GM19099 (cell line): ENCODE data around the gene CEP68.

Experiments used
- POLR2A ChIP-seq: IDR thresholded peaks from 3 replicates; pipeline ENCODE4 v1.6.1; 2011; ENCODE audit warnings: low read depth; ENCODE audit not compliant: insufficient read length; ENCODE audit errors: extremely low read depth

The CEP68 gene

GRCh38 chr2:65045651-65046050, 10.6 kb upstream of the CEP68 start:
- TF ChIP-seq POLR2A = no peak

- TF ChIP-seq POLR2A = no peak
Measured at GRCh38 chr2:65046633-65047407, 9.4 kb upstream of the CEP68 start.

DNA sequence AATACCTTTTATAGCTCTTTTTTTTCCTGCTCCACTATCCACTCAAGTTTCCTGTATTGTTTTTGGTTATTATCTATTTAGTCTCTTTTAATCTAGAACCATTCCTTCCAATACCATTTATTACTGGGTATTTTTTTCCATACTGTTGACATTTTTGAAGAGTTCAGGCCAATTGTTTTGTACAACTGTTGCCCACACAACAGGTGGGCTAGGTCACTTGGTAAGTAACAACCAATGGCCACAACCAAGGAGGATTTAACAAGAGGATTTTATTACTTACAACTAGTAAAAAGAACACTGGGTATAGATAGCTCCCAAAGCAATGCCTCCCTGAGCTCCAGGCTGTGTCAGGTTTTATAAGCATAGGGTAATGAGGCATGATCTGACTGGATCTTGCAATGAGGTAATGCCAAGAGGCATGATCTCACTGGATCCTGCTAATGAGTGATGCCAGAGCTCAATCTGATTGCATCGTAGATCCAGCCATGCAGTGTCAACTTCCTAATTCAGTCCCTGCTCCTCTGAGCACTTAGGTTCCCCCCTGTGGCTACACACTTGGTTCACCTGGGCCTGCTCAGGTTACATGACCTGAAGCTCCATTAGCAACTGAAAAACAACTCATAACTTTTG, 7.1 kb upstream of the CEP68 start:
- no peak for TF ChIP-seq POLR2A

DNA sequence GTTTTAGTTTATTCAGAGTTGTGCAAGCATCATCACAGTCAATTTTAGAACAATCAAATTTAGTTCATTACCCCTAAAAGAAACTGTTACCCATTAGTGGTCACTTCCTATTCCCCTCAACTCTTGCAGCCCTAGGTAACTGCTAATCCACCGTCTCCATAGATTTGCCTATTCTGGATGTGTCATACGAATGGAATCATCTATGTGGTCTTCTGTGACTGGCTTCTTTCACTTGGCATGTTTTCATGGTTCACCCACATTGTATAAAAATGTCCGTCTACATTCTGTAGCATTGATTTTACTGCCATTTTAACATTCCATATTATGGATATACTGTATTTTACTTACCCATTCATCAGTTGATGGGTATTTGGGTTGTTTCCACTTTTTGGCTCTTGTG, 5.3 kb upstream of the CEP68 start:
- no peak for TF ChIP-seq POLR2A

GRCh38 chr2:65053199-65053598, 3.0 kb upstream of the CEP68 start:
- peak; percentile 17 for TF ChIP-seq POLR2A

DNA sequence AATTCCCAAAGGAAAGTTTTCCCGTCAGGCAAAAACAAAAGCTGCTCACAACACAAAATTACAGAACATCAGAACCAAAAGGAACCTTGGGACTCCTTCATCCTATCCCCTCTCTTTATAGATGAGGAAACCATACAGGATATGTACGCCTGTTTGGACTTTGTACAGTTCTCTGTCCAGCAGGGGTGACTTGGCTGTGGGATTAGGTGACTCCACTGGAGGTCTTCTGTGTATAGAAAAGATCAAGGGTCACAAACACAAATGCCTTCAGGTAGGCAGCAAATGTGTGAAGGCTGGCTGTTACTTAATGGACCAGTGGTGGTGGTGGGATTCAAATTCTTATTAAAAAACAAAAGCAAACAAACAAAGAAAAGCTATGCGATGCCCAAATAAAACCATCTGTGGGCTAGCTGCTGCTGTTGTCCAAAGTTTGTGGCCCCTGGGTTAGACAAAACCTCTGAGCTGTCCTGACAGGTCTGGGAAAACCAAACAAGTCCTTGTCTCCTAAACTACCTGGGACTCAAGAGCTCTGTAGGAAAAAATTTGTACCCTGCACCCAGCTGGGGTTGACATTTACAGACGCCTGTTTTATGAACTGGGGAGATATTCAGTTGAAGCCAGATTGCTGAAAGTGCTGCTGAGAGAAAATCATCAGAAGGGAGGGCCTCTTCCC, 1.3 kb upstream of the CEP68 start:
- no peak for TF ChIP-seq POLR2A

DNA sequence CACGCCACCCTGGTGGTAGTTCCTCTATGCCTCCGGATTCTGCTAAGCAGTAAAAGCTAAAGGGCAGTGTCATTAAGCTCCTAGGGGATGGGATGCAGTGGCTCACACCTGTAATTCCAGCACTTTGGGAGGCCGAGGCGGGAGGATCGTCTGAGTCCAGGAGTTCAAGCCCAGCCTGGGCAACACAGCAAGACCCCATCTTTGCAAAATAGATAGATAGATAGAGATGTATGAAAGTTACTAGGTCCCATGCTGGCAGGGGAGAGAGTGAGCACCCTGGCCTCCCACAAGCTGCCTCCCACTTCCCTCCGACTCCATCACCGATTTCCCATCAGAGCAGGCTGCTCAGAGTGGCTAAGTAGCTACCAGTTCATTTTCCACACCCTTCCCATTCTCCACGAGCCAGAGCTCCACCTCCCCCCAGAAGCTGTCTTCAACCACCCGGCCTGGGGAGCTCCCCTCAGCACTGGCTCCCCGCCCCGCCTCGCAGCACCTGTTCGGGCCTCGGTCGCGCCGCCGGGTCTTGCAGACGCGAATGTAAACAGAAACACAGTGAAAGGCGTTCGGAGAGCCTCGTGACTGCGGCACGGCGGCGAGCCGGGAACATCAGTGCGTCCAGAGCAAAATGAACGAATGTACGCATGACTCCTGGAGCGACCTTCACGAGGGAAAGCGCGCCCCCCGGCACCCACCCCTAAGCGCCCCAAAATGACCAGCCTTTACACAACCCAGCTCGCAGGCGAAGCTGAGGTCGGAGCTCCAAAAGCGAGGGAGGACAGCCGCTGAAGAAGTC, 598 bp upstream of the CEP68 start:
- no peak for TF ChIP-seq POLR2A

GRCh38 chr2:65057054-65057375, 799 bp downstream of the CEP68 start:
- TF ChIP-seq POLR2A = no peak

DNA sequence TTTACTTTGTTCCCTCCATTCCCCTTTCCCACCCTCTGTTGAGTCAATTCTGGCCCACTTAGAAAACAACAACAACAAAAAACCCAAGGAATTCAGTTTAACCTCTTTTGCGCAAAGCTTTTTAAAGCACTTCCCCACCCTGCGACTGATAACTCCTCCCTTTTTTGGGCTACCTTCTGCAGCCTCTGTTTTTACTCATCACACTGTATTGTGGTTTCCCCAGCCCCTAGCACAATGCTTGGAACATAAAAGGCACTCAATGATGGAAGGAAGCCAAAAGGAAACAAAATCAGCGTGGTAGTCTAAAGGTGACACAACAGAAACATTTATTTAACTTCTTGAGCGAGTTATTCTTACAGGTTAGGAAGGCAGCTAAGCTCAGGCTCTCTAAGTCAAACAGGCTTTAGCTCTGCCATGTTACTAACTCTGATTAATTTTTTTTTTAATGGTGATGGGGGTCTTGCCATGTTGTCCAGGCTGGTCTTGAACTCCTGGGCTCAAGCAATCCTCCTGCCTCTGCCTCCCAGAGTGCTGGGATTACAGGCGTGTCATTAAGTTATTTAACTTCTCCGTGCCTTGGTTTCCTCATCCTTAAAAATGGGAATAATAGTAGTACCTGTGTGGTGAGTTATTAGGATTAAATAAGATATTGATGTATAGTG, 1.3 kb downstream of the CEP68 start:
- TF ChIP-seq POLR2A = no peak

DNA sequence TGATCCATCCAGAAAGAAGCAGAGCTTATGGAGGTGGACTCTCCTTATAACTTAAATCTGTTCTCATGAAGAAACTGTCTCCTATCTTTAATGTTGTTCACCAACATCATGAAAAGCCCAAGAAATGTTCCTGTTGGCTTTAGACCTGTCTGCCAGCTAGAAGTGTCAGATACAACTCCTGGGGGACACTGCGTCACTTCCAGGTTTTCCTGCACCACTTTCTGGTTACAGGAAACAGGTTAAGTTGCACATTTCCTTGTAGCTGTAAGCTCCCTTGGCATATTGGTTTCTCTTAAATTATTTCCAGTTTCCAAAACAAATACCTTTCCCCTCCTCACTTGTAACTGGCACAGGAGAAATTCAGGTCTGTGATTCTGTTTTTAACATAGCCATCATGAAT, 2.9 kb downstream of the CEP68 start:
- no peak for TF ChIP-seq POLR2A

- no peak for TF ChIP-seq POLR2A
Measured at GRCh38 chr2:65061146-65061909, 5.1 kb downstream of the CEP68 start.

DNA sequence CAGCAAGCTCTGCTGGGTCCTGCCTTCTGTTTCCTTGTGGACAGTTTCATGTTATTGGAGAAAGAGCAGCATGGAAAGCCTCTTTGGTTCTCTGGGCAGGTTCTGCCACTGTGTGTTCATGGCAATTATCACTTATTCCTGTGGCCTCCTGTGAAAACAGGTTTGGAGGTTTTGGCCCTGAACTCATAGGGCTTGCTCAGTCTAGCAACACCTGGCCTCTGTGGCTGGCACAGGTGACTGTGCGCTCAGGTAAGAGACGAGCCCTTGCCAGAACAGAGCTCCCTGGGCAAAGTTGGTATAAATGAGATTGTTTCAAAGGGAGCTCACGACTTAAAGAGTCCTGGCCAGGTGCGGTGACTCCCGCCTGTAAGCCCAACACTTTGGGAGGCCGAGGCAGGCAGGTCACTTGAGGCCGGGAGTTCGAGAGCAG, 5.7 kb downstream of the CEP68 start:
- no peak for TF ChIP-seq POLR2A

- no peak for TF ChIP-seq POLR2A
Measured at GRCh38 chr2:65062843-65063825, 6.9 kb downstream of the CEP68 start.
